MM.1S (cell line): ENCODE data around the gene FUZ.
"Not testable (repeated sequence)": the region's sequence is repeated elsewhere in the genome, so short reads cannot be mapped to it uniquely, and the experiment has no call there.

Experiments
- DNase-seq: peaks from one replicate; pipeline ENCODE4 v3.0.0-alpha.2; 2015
- H2AFZ ChIP-seq: fragments of 300-600 bp; sonication (generic); 2 replicates; pipeline ENCODE4 v1.6.0; 2016; ENCODE audit warnings: antibody characterized with exemption, low read length
- H3F3A ChIP-seq: fragments of 300-600 bp; sonication (generic); 2 replicates; pipeline ENCODE4 v1.6.1; 2016; ENCODE audit warnings: mild to moderate bottlenecking, antibody characterized with exemption, low read length, moderate library complexity, mixed read lengths; ENCODE audit not compliant: insufficient read depth
- H3K27ac ChIP-seq: fragments of 300-600 bp; sonication (generic); 2 replicates; pipeline ENCODE4 v1.5.1; 2016; ENCODE audit warnings: mild to moderate bottlenecking, low read length
- H3K27me3 ChIP-seq: fragments of 300-600 bp; sonication (generic); replicated peaks from 2 replicates; pipeline ENCODE4 v1.6.0; 2016; ENCODE audit warnings: low read length; ENCODE audit not compliant: insufficient read depth
- H3K36me3 ChIP-seq: fragments of 300-600 bp; sonication (generic); replicated peaks from 2 replicates; pipeline ENCODE4 v1.6.1; 2016; ENCODE audit warnings: mild to moderate bottlenecking, low read length, mixed read lengths; ENCODE audit not compliant: insufficient read depth
- H3K4me1 ChIP-seq: fragments of 300-600 bp; sonication (generic); 2 replicates; pipeline ENCODE4 v1.6.1; 2016; ENCODE audit warnings: low read length, mixed read lengths
- H3K4me2 ChIP-seq: fragments of 300-600 bp; sonication (generic); 2 replicates; pipeline ENCODE4 v1.6.0; 2016; ENCODE audit warnings: low read depth, low read length
- H3K4me3 ChIP-seq: fragments of 300-600 bp; sonication (generic); 2 replicates; pipeline ENCODE4 v1.5.1; 2016; ENCODE audit warnings: low read length, mixed read lengths
- H3K79me2 ChIP-seq: fragments of 300-600 bp; sonication (generic); 2 replicates; pipeline ENCODE4 v1.6.1; 2016; ENCODE audit warnings: mixed run types, low read length, mixed read lengths
- H3K9ac ChIP-seq: fragments of 300-600 bp; sonication (generic); 2 replicates; pipeline ENCODE4 v1.6.1; 2016; ENCODE audit warnings: low read length, mixed read lengths
- H3K9me2 ChIP-seq: fragments of 300-600 bp; sonication (generic); replicated peaks from 2 replicates; pipeline ENCODE4 v1.6.1; 2016; ENCODE audit warnings: mild to moderate bottlenecking, low read length, mixed read lengths; ENCODE audit not compliant: insufficient read depth
- H3K9me3 ChIP-seq: fragments of 300-600 bp; sonication (generic); replicated peaks from 2 replicates; pipeline ENCODE4 v1.6.1; 2016; ENCODE audit warnings: mild to moderate bottlenecking, low read length, mixed read lengths; ENCODE audit not compliant: insufficient read depth
- H4K20me1 ChIP-seq: fragments of 300-600 bp; sonication (generic); 2 replicates; pipeline ENCODE4 v1.6.1; 2016; ENCODE audit warnings: mild to moderate bottlenecking, low read length, moderate library complexity, mixed read lengths; ENCODE audit not compliant: insufficient read depth
- EZH2 ChIP-seq: fragments of 300-600 bp; sonication (generic); optimal IDR thresholded peaks from 2 replicates; pipeline ENCODE3; 2017; ENCODE audit warnings: low read depth, mild to moderate bottlenecking, antibody characterized with exemption, low read length, mixed read lengths
- EZH2phosphoT487 ChIP-seq: fragments of 300-600 bp; sonication (generic); IDR thresholded peaks from 2 replicates; pipeline ENCODE4 v1.6.1; 2018; ENCODE audit warnings: antibody characterized with exemption, low read length
- TF ChIP-seq, protein P1 (sequence below): fragments of 300-600 bp; sonication (generic); IDR thresholded peaks from 2 replicates; pipeline ENCODE4 v1.5.1; 2016; ENCODE audit warnings: antibody characterized with exemption, low read length, mixed read lengths

FUZ gene

DNA sequence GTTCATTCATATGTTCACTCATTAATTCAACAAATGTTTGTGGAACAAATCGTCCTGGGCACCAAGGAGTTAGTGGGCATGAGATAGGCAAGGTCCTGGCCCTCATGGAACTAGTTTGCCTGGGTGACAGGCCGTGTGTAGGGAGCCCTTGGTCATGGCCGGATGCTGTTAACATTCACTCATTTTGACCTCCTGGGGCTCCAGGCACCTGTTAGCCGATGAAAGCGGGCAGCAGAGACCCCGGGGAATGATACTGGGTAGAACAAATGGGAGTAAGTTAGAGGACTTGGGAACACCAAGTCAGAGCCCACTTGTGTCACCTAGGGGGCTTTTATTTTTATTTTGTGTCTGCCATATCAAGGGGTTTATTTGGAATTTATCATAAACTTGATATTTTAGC lies 11.6 kb upstream of the FUZ start:
- Histone ChIP-seq H3K9ac (no peak overlapping the region), H2AFZ (no peak overlapping the region), H3K4me2 (no peak overlapping the region), H3K4me3 (no peak overlapping the region), H3F3A (no peaks in the 10 kb centered on the region), H3K9me2 (no peaks in the 10 kb centered on the region), H3K27me3 (no peaks in the 10 kb centered on the region), H3K79me2 (peaks cover 52% of the 10 kb centered on the region), H3K9me3 (no peaks in the 10 kb centered on the region), H3K27ac (no peak overlapping the region), H3K36me3 (no peaks in the 10 kb centered on the region; the same call in 1 of the 2 replicates), H4K20me1 (no peaks in the 10 kb centered on the region), H3K4me1 (no peaks in the 10 kb centered on the region)
- DNase-seq, result no peak
- TF ChIP-seq EZH2 (no peak), EZH2phosphoT487 (no peak)
- TF ChIP-seq, protein P1, sequence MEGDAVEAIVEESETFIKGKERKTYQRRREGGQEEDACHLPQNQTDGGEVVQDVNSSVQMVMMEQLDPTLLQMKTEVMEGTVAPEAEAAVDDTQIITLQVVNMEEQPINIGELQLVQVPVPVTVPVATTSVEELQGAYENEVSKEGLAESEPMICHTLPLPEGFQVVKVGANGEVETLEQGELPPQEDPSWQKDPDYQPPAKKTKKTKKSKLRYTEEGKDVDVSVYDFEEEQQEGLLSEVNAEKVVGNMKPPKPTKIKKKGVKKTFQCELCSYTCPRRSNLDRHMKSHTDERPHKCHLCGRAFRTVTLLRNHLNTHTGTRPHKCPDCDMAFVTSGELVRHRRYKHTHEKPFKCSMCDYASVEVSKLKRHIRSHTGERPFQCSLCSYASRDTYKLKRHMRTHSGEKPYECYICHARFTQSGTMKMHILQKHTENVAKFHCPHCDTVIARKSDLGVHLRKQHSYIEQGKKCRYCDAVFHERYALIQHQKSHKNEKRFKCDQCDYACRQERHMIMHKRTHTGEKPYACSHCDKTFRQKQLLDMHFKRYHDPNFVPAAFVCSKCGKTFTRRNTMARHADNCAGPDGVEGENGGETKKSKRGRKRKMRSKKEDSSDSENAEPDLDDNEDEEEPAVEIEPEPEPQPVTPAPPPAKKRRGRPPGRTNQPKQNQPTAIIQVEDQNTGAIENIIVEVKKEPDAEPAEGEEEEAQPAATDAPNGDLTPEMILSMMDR, result no peak

DNA sequence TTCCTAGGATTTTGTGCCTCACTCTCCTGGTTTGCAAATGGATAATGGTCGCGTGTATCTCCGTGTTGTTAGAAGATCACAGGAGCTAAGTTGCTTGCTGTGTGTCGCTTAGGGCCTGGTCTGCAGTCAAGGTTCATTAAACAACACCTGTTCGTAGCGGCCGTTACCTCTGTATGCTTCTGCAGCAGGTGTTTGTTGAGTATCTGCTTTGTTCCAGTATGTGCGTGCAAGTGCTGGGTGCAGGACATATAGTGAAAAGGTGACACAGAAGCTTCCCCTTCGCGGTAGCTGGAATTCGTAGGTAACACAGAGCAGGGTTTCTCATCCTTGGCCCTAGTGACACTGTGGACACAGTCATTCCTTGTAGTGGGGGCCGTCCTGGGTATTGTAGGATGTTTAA lies 10.4 kb upstream of the FUZ start:
- Histone ChIP-seq H3K27me3 (no peaks in the 10 kb centered on the region), H3K27ac (no peak overlapping the region), H2AFZ (no peak overlapping the region), H3F3A (no peaks in the 10 kb centered on the region), H3K9me3 (no peaks in the 10 kb centered on the region), H3K9me2 (no peaks in the 10 kb centered on the region), H3K4me3 (no peak overlapping the region), H3K4me1 (peaks cover 6% of the 10 kb centered on the region; the same call in 1 of the 2 replicates), H3K79me2 (peaks cover 64% of the 10 kb centered on the region), H3K9ac (no peak overlapping the region), H3K36me3 (no peaks in the 10 kb centered on the region; the same call in 1 of the 2 replicates), H4K20me1 (no peaks in the 10 kb centered on the region), H3K4me2 (no peak overlapping the region)
- TF ChIP-seq, protein P1, result no peak
- no peak for TF ChIP-seq EZH2phosphoT487
- DNase-seq, result no peak

DNA sequence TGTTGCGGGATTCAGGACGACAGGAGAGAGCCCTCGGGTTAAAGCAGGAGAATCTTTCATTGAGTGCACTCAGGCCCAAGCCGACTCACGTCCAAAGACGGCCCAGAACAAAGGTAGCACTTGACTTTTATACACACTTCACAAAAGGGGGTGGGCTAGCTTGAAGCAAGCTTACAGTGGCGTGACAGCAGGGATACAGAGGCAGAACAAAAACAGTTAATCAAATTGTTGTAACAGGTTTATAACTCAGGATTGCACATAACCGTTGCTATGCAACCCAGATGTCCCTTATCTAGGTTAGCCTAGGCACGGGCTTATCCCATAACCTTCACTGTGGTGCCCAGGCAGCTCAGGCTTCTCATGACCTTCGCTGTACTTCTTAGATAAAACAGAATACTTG lies 7.0 kb upstream of the FUZ start:
- Histone ChIP-seq H3K27ac (no peak overlapping the region), H3K4me3 (no peak overlapping the region), H3K4me2 (no peak overlapping the region), H2AFZ (no peak overlapping the region), H3K27me3 (no peaks in the 10 kb centered on the region), H3K9ac (no peak overlapping the region), H3K79me2 (peaks cover 54% of the 10 kb centered on the region), H3K4me1 (peaks cover 6% of the 10 kb centered on the region; the same call in 1 of the 2 replicates), H3K9me3 (no peaks in the 10 kb centered on the region), H4K20me1 (no peaks in the 10 kb centered on the region), H3K36me3 (no peaks in the 10 kb centered on the region), H3F3A (no peaks in the 10 kb centered on the region; the same call in 1 of the 2 replicates), H3K9me2 (no peaks in the 10 kb centered on the region)
- DNase-seq, result no peak
- TF ChIP-seq EZH2, result no peak
- no peak for TF ChIP-seq EZH2phosphoT487
- TF ChIP-seq, protein P1, result no peak

DNA sequence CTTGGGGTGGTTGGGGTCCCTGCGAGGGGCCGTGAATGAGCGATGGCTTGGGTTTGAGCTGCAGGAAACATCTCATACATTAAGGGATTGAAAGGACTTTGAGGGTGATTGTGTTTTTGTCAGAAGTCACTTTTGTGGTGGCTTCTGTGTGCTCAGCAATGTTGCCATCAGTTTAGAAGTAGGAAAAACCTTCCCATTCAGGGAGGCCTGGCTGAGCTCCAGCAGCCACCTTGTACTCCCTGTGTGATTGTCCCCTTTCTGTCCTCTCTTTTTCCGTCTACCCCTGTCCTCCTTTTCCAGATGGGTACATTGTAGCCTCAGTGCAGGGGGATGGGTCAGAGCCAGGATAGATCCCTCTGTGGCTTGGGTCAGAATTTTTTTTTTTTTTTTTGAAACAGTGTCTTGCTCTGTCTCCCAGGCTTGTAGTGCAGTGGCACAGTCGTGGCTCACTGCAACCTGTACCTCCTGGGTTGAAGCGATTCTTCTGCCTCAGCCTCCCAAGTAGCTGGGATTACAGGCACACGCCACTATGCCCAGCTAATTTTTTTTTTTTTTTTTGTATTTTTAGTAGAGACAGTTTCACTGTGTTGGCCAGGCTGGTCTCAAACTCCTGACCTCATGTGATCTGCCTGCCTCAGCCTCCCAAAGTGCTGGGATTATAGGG lies 6.5 kb upstream of the FUZ start:
- not testable (repeated sequence) for H3F3A ChIP-seq, H3K27ac ChIP-seq, DNase-seq, H3K36me3 ChIP-seq, H2AFZ ChIP-seq, H3K9me3 ChIP-seq, H3K4me1 ChIP-seq, H3K9ac ChIP-seq, H3K27me3 ChIP-seq, H4K20me1 ChIP-seq, H3K4me3 ChIP-seq, H3K9me2 ChIP-seq
- Histone ChIP-seq H3K79me2 (peaks cover 50% of the 10 kb centered on the region), H3K4me2 (peak overlapping the region; percentile 90)
